GM21737 (cell line): ENCODE measurements around the gene SERBP1.
"Not testable (repeated sequence)": the region's sequence is repeated elsewhere in the genome, so short reads cannot be mapped to it uniquely, and the experiment has no call there.

Experiments
- ATAC-seq: cut with Tn5 transposase; IDR thresholded peaks from one replicate; pipeline ENCODE4 v1.9.1; 2021; ENCODE audit warnings: mild to moderate bottlenecking, moderate library complexity; ENCODE audit not compliant: unreplicated experiment

Gene SERBP1

DNA sequence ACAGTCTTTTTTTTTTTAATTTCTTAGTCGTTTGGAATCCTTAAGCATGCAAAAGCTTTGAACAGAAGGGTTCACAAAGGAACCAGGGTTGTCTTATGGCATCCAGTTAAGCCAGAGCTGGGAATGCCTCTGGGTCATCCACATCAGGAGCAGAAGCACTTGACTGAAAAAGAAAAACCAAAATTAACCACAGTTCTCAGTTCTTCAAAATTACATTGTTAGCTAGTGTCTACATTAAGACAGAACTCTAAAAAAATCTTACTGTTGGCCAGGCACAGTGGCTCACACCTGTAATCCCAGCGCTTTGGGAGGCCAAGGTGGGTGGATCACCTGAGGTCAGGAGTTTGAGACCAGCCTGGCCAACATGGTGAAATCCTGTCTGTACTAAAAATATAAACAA, 17.1 kb downstream of the SERBP1 start:
- ATAC-seq = not testable (repeated sequence)

DNA sequence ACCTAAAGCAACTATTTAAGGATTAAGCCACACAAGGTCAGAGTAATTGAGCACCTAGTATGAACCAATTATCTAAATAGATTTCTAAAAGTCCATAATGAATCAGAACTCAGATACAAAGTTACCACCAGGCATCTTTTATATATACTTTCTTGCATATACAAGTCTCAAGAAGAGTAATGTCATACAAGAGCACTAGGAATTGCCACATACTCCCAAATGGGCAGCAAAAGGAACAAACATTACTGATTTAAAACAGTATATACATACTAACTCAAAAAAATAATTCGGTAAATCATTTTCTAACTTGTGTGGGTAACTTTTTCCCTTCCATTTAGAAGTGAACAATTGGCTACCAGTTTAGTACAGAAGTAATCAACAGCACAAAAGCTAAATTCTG, 22.1 kb downstream of the SERBP1 start:
- no peak for ATAC-seq

DNA sequence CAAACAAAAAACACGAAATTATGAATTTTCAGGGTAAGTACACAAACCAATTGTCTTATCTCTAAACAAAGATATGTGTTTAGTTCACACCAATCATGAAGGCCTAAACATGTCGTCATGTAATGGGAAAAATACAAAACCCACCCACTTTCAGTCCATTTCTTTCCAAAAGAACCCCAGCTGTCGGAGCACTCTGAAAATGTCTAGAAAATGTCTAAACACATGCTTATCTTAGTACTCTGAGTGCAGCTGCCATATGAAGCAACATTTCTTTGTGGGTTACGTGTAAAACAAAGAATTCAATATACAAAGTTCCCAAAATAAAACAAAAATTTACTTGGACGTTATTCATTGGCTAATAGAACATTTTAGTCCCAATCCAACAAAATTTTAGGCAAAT, 22.7 kb downstream of the SERBP1 start:
- ATAC-seq = no peak

DNA sequence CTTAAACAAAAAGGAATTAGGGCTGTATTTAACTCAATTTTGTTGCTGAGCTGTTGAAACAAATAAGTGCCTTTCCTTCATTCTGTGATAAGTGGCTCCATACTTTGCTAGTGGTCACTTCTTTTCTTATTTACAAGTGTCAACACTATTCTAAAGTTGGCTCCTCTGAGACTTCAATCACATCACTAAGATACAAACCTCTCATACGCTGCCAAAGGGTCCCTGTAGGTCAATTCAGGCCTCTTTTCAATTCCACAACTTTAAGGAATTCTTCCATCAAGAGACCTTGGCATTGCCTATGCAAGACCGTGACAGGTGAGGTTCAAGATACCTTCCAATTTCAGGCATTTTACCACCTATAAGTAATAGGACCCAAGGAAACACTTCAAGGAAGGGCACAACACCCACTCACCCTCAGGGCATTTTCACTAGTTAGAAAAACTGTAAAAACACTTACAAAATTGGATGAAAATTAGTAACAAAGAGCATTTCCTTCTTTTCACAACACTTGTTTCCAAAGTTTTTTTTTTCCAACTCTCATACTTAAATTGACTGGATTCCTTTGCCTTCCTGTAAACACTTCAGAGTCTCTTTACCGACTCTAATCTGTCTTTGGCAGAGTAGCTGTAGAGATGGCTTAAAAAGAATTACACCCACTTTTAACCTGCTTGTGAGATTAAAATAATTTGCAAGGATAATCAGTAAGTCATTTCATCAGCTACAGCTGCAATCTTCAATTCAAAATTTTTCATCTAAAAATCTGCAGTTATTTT, 24.5 kb downstream of the SERBP1 start:
- ATAC-seq = no peak

DNA sequence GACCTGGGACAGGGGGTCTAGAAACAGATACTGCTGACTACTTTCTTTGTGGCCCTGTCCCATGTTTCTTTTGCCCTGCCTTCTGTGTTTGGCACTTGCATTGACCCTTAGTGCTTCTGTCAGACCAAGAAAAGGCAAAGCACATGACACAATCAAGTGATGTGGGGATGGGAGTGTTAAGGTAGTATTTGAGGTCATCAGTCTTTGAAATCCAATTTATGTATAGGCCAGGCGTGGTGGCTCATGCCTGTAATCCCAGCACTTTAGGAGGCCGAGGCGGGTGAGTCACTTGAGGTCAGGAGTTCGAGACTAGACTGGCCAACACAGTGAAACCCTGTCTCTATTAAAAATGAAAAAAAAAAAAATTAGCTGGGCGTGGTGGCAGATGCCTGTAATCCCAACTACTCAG, 26.0 kb downstream of the SERBP1 start:
- ATAC-seq = no peak

DNA sequence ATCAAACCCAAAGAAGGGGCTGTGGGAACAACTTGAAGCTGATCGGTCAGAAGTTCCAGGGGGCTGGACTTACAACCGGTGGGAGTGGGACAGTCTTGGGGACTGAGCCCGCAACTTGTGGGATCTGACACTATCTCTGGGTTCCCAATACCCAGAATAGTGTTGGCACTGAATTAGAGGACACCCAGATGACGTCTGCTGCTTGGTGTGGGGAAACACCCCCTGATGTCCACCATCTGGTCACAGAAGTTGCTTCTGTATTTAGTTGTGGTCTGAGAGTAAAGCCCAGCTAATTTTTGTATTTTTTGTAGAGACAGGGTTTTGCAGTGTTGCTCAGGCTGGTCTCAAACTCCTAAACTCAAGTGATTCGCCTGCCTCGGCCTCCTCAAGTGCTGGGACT, 28.8 kb downstream of the SERBP1 start:
- ATAC-seq = no peak

DNA sequence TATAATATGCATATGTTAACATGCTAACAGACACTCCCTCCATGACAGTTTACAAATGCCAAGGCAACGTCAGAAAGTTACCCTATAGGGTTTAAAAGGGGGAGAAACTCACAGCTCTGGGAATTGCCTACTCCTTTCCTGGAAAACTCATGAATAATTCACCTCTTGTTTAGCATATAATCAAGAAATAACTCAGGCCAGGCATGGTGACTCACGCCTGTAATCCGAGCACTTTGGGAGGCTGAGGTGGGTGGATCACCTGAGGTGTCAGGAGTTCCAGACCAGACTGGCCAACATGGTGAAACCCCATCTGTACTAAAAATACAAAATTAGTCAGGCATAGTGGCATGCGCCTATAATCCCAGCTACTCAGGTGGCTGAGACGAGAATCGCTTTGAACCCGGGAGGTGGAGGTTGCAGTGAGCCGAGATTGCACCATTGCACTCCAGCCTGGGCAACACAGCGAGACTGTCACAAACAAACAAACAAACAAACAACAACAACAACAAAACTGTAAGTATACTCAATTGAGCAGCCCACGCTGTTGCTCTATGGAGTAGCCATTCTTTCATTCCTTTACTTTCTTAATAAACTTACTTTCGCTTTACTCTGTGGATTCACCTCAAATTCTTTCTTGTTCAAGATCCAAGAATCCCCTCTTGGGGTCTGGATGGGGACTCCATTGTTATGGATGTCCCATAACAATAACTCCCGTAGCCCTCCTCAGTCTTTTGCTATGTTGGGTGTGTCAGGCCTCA, 30.0 kb downstream of the SERBP1 start:
- ATAC-seq = not testable (repeated sequence)

DNA sequence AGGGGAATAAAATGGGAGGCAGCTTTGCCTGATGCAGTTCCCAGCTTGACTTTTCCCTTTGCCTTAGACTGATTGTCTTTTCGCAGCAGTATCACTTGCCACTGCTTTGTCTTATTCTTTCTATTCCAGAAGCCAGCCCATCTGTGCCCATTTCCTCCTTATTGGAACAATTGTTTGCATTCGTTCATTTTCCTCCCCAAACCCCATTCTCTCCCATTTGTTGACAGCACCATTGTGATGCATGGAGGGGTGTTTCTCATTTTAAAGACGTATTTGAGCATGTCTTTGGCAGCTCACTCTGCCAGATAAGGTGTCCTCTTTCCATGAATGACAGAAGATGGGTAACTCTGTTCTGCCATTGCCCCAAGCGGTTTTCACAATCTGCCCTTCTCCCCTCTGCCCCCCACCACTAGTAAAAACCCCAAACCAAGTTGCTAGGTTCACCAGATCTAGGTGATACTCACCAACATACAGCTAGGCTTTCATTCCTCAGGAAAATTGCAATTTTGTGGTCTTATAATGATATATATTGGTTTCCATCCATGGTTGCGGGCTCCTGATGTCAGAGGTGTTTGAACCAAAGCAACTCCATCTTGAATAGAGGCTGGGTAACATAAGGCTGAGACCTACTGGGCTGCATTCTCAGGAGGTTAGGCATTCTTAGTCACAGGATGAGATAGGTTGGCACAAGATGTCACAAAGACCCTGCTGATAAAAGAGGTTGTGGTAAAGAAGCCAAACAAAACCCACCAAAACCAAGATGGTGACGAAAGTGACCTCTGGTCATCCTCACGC, 30.8 kb downstream of the SERBP1 start:
- no peak for ATAC-seq

DNA sequence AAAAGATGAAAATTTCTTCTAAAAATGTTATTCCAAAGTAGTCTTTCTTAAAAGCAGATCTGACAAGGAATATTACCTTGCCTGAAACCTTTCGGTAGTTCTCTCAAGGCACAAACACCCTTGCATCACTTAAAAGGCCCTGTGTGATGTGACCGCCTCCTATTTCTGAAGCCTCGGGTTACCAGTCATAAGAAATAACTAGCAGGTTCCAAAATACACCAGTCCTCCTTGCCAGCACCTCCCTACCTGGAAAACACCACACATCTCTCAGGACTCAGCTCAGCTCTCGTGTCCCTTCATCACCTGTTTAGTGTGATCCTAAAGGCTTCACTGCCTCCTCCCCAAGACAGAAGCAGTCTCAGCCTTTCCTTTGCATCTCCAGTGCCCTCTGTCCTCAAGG, 35.7 kb downstream of the SERBP1 start:
- ATAC-seq = no peak

DNA sequence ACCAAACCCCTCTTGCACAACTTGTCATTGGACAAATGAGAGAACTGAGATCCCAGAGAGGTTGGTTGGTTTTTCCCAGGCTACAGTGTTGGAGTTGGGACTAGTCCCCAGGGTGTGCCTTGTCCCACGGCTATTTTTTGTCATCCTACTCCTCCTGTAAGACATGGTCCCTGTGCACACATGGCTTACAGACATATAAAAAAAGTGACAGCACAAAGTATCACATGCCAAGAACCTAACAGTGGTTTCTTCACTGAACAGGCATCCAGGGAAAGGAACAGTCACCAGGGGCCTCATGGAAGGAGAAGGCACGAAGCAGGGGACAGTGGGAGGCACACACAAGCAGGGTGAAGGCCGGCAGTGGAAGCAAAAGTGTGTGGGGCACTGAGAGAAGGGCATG, 36.5 kb downstream of the SERBP1 start:
- no peak for ATAC-seq

DNA sequence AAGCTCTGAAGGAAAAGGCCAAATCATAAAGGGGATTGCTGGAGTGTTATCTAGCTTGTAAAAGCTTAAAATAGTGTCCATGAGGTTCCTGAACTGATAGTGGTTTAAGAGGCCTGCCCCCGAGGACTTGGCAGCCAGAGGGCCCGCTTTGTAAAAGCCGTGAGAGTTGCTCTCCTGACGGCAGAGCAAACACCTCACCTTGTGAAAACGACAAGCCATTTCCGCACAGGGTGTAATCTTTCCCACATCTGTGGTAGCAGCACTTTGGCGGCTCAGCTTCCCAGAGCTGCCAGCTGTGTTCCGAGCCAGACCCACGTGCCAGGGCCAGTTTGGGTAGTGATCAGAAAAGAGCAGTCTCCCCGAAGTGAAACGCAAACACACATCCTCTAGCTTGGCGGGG, 37.0 kb downstream of the SERBP1 start:
- no peak for ATAC-seq

DNA sequence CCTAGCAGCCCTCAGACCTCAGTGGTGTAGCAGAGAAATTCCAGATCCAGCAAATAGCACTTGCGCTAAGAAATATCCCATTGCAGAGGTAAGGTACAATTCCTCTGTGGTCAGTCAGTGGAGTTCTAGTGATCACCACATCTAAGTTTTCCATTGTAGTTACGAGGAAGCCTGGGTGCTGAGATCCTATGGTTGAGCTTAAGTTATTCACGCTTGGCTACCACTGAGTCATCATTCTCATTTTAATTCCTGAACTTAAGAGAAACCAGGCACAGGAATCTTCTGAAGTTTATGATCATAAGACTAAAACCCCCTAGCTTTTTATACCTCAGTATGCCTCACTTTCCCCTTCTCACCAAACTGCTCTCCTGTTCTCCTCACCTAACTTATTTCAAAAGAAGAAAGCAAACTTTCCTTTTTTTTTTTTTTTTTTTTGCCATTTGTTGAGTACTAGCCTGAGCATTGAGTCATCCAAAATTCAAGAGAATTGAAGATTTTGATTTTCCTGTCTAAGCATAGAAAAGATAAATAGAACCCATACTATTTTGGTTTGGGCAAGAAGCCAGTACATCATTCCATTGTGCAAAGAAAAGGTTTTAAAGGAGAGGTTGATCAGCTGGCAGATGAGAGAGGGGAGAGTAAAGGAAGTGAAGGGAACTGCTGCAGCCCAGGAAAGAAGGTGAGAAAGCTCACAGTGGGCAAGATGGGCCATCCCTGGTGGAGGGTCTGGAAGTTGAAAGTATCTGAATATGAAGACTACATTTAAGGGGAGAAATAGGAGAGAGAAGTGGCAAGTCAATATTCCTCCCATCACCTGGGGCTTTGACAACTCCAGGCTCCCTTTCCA, 39.9 kb downstream of the SERBP1 start:
- no peak for ATAC-seq

DNA sequence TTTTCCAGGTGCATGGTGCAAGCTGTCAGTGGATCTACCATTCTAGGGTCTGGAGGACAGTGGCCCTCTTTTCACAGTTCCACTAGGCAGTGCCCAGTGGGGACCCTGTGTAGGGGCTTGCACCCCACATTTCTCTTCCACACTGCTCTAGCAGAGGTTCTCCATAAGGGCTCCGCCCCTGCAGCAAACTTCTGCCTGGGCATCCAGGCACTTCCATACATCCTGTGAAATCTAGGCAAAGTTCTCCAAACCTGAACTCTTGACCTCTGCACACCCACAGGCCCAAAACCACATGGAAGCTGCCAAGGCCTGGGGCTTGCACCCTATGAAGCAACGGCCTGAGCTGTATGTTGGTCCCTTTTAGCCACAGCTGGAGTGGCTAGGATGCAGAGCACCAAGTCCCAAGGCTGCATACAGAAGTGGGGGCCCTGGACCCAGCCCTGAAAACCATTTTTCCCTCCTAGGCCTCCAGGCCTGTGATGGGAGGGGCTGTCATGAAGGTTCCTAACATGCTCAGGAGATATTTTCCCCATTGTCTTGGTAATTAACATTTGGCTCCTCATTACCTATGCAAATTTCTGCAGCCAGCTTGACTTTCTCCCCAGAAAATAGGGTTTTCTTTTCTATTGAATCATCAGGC, 46.1 kb downstream of the SERBP1 start:
- no peak for ATAC-seq

DNA sequence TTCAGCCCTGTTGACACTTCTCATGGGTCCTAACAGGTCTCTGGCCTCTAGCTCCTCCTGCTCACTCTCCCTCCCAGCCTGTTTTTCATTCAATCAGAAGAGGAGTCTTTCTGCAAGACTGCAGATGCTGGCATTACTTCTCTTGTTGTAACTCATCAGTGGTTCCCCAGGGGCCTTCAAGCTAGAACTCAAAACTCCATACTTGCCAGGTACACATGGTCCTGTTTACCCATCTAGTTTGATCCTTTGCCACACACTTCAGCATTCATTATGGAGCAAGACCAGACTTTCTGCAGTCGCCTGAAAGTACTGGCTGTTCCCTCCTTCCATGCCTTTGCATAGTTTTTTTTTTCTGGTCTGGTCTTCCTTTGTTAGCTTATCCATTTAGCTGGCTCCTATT, 47.9 kb downstream of the SERBP1 start:
- no peak for ATAC-seq

DNA sequence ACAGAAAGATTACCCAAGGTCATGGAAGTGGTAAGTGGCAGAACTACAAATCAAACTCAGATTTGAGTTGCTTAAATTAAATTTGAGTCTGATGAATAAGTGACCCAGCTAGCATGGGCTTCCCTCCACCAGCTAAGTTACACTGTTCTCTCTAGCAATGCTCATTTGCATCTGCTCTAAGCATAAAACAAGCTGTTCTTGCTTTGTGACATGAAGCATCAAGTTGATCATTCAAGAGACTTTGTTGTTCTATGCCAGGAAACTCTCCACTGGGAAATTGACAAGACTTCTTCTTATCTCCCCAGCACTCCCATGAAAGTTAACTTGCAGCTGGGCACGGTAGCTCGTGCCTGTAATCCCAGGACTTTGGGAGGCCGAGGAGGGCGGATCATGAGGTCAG, 49.0 kb downstream of the SERBP1 start:
- ATAC-seq = no peak

DNA sequence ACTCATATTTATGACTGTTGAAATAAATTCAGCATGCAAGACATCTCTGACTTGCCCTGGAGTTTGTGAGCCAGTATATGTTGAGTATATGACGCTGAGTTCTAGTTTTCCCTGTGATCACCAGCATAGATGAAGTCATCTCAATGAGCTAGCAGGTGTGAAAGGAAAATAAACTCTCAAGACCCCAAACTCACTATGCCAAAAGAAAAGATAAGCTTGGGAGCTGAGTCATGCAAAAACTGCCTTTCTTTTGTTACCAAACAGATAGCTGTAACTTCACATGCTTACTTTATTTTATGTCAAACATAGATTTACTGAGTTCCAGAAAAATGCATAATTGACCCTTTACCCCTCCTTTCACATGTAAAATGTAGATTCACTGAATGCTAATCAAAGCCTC, 52.9 kb downstream of the SERBP1 start:
- no peak for ATAC-seq

DNA sequence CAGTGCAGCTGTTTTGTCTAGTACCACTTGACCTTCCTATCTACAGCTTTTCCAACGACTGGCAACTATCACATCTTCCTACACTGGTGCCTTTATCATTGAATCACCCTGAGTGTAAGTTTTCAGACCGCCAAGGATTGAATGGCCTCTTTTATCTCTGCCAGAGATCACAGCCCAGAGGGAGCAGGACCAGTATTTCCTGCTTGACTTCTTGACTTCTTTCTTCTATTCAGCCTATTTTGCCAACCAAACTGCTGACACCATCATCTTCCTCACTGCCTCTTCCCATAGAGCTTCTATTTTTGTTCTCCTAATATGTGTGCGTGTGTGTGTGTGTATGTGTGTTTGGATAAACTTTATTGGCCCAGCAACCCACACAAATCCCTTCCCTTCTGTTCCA, 53.8 kb downstream of the SERBP1 start:
- no peak for ATAC-seq

DNA sequence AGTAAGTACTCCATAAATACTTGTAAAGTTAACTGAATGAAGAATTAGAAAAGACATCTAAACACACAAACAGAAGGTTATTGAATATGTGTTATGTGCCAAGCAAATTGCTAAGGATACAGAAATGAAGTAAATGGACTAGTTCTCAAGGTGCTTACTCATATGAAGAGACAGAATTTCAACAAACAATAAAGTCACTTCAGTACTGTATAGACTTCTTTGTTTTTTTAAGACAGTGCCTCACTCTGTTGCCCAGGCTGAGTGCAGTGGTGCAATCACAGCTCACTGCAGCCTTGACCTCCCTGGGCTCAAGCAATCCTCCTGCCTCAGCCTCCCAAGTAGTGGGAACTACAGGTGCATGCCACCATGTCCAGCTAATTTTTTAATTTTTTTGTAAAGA, 57.3 kb downstream of the SERBP1 start:
- no peak for ATAC-seq

DNA sequence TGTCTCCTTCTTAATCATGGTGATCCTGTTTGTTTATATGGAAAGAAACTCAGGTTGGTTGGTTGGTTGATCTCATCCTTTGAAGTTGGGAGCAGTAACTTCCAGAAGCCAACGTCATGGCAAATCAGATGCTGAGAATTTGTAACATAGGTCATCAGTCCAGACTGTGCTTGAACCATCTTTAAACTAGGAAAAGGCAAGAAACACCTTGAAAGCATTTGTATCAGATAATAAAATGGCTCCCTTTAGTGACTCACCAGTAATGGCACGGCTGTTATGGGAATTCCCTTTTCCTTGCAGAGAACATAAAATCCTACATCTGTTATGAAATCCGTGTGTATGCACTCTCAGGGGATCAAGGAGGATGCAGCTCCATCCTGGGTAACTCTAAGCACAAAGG, 58.1 kb downstream of the SERBP1 start:
- ATAC-seq = no peak

DNA sequence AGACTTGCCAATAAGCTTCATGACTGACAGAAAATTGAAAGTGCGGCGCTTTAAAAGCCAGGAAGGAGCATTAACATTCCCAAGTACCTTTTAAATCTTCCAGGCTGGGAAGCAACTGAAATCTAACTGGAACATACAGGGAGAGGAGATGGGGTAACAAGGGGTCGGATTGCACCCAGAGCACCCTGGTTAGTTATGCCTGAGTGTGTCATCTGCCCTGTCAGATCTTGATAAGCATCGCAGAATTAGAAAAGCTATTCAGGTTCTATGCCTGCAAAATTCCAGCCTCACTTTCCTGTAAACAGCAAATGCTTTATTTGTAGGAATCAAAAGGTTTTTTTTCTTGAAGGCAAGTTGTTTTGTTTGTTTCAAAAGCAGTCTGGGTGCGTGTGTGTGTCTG, 58.5 kb downstream of the SERBP1 start:
- ATAC-seq = no peak
